ENCODE measurements around the gene RRP1. TPM values are rescaled to one million over a fixed set of nuclear protein-coding genes. Genes with fewer than 3 reads are reported as not detected.
"Not testable (repeated sequence)": the region's sequence is repeated elsewhere in the genome, so short reads cannot be mapped to it uniquely, and the experiment has no call there.

RRP1 gene
- total RNA-seq, 8 experiments from 2014 or later, result 11.0 to 38.4 (median 18.3) TPM

DNA sequence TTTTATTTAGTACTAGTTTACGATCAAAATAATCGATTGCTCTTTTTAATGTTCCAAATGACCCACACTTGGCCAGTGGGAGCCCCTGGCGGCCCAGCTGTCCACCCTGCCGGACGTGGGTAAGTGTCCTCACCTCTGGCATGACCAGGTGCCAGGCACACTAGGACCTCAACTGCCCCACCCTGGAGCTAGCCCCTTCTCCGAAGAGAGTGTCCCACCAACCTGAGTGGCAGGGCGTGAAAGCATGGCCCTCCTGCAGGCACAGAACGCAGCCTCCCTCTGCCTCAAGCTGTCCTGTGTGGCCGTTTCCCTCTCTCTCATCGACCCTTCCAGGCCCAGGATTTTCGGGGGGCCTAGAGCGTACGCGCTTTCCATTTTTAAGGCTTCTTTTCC lies 42.8 kb downstream of the RRP1 start:
- Histone ChIP-seq H3K4me1 (replicated peaks in 1 of 2) (no peaks in the 10 kb centered on the region), H3K4me3 (no peak overlapping the region), H3K27ac (no peak overlapping the region)
- ATAC-seq (replicated peaks in 6 of 8), result no peak
- in situ Hi-C loops (cut with MboI; ENCODE audit: low pct_unique_long_range_greater_than_20kb in 2 of 9, low sequenced_read_pairs in 9 of 9, unreplicated experiment in 9 of 9), result loop anchor here in 1 of 9 experiments (25.0 kb wide), 1 partner anchor 155 kb away; no protein-coding TSS in a partner anchor
- 37 to 100% (median 89%) methylated on average over 1 to 8 of the region's 14 CpGs; no CpG with 5 or more reads in 4 of the 10 experiments for WGBS, 10 experiments

DNA sequence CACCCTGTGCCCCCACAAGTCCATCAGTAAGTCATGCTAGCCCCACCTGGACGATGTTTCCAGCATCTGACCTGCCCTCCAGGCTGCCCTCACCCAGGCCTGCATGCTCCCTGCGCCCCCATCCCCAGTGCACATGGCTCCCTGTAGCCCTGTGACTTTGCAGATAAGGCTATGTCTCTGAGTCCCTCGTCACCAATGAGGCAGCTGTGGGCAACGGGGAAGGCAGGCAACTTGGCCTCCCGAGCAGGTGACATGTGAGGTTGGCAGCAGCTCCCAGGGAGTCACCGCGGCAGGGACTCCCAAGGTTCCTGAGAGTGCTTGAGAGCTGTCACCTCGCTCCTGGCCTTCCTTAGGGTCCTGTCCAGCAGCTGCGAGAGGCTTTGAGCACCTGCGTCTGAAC lies 43.3 kb downstream of the RRP1 start:
- no peaks in the 10 kb centered on the region for H3K4me1 ChIP-seq (replicated peaks in 1 of 2)
- no peak overlapping the region for H3K4me3 ChIP-seq
- no peak for ATAC-seq (replicated peaks in 6 of 8)
- no peak overlapping the region for H3K27ac ChIP-seq
- in situ Hi-C loops (cut with MboI; ENCODE audit: low pct_unique_long_range_greater_than_20kb in 2 of 9, low sequenced_read_pairs in 9 of 9, unreplicated experiment in 9 of 9), result loop anchor here in 1 of 9 experiments (25.0 kb wide), 1 partner anchor 155 kb away; no protein-coding TSS in a partner anchor
- WGBS, 10 experiments, result 67 to 100% (median 96%) methylated on average over 1 to 5 of the region's 10 CpGs; no CpG with 5 or more reads in 6 of the 10 experiments

DNA sequence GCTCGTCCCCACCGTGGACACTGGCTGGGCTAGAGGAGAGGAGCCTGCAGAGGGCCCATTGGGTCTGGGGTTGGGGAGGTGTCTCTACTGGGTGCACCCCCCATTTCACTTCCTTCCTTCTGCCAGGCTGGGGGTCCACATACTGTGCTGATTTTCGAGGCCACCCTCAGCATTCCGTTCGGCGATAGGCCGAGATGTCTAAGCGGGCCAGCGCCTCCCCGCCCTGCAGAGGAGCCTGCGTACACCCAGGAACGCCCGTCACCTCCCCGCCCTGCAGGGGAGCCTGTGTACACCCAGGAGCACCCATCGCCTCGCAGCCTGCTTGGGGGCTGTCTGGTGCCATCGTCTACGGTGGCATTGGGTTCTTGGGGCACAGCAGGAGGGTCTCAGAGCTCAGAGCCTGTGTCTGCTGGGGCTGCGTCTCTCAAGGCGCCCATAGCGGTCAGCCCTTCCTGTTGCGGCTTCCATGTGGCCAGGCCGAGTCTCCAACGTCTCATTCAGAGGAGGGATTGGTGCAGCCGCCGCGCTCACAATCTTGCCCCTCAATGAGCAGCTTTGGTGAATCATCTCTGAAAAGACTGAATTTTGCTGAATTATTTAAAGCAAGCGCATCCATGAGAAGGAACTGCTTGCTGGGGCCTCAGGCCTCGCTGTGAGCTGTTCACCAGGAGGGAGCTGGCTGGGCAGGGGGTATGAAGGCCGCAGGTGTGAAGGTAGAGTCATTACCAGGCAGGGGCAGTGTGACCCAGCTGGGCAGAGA lies 44.9 kb downstream of the RRP1 start:
- in situ Hi-C loops (cut with MboI; ENCODE audit: low pct_unique_long_range_greater_than_20kb in 2 of 9, low sequenced_read_pairs in 9 of 9, unreplicated experiment in 9 of 9), result loop anchor here in 1 of 9 experiments (25.0 kb wide), 1 partner anchor 153 kb away; no protein-coding TSS in a partner anchor

DNA sequence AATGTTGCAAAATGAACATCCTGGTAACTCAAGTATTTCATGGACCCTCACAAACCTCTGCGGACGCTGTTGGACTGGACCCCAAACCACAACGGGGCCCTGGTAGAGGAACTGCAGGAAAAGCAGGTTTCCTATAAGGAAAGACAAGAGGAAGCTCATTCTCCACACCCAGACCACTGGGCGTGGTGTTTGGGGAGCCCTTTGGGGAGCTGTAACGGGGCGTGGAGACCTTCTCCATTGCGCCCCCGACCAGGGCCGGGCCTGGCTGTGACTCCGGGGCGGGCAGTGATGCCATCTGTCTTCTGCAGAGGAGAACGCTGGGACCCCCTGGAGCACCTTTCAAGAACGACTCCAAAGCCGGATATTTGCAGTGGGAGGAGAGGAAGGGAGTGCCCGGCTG lies 45.7 kb downstream of the RRP1 start:
- Histone ChIP-seq H3K4me3 (no peak overlapping the region), H3K27ac (no peak overlapping the region), H3K4me1 (replicated peaks in 1 of 2) (no peaks in the 10 kb centered on the region)
- no peak for ATAC-seq (replicated peaks in 6 of 8)
- in situ Hi-C loops (cut with MboI; ENCODE audit: low pct_unique_long_range_greater_than_20kb in 2 of 9, low sequenced_read_pairs in 9 of 9, unreplicated experiment in 9 of 9), result loop anchor here in 1 of 9 experiments (25.0 kb wide), 1 partner anchor 152 kb away; no protein-coding TSS in a partner anchor
- 43 to 100% (median 87%) methylated on average over 1 to 7 of the region's 15 CpGs; no CpG with 5 or more reads in 4 of the 10 experiments for WGBS, 10 experiments

More for the DNA sequence above, 44.9 kb downstream of the RRP1 start:
- ATAC-seq (replicated peaks in 6 of 8), result no peak
- Histone ChIP-seq H3K27ac (no peak overlapping the region), H3K4me3 (no peak overlapping the region), H3K4me1 (replicated peaks in 1 of 2) (no peaks in the 10 kb centered on the region)
- 57 to 96% (median 91%) methylated on average over 2 to 10 of the region's 30 CpGs; no CpG with 5 or more reads in 4 of the 10 experiments for WGBS, 10 experiments

DNA sequence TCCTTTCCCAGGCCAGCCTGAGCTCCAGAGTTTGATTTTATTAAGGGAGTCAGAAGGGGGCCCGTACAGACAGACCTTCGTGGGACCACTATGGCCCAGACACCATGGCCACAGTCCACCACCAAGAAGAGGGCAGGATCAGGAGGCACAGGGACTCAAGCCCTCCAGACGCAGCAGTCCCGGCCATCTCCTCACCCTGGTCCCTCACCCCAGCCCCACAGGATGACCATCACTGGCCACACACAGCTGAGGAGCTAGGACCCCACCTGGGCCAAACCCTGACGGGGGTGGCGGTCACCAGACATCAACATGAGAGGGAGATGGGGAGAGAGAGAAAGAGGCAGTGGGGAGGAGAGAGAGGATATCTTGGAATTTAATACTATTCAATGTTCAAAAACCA lies 46.5 kb downstream of the RRP1 start:
- in situ Hi-C loops (cut with MboI; ENCODE audit: low pct_unique_long_range_greater_than_20kb in 2 of 9, low sequenced_read_pairs in 9 of 9, unreplicated experiment in 9 of 9), result loop anchor here in 1 of 9 experiments (25.0 kb wide), 1 partner anchor 151 kb away; no protein-coding TSS in a partner anchor

DNA sequence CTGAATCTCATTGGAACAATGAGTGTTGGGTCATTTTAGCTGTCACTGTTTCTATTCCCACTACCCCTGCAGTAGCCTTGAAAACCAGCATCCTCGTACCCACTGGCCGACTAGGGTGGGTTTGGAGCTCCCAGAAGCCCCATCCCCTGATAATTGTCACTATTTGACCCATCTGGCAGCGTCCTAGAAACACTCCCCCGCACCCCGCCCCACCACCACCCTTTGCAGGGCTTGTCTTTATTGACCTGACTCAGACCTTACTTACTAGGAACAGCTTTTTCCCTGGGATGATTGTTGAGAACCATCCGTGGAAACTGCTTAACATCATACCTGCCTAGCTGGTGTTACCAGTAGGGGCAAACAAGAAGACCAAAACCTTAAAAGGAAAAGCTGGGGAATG lies 47.2 kb downstream of the RRP1 start:
- H3K4me3 ChIP-seq, result no peak overlapping the region
- in situ Hi-C loops (cut with MboI; ENCODE audit: low pct_unique_long_range_greater_than_20kb in 2 of 9, low sequenced_read_pairs in 9 of 9, unreplicated experiment in 9 of 9), result loop anchor here in 1 of 9 experiments (25.0 kb wide), 1 partner anchor 151 kb away; no protein-coding TSS in a partner anchor
- ATAC-seq (replicated peaks in 6 of 8), result no peak

More for the DNA sequence above, 46.5 kb downstream of the RRP1 start:
- Histone ChIP-seq H3K4me3 (no peak overlapping the region), H3K4me1 (replicated peaks in 1 of 2) (no peaks in the 10 kb centered on the region), H3K27ac (no peak overlapping the region)
- ATAC-seq (replicated peaks in 6 of 8), result no peak
- WGBS, 10 experiments, result 31 to 93% (median 67%) methylated on average over 1 to 4 of the region's 6 CpGs; no CpG with 5 or more reads in 6 of the 10 experiments

DNA sequence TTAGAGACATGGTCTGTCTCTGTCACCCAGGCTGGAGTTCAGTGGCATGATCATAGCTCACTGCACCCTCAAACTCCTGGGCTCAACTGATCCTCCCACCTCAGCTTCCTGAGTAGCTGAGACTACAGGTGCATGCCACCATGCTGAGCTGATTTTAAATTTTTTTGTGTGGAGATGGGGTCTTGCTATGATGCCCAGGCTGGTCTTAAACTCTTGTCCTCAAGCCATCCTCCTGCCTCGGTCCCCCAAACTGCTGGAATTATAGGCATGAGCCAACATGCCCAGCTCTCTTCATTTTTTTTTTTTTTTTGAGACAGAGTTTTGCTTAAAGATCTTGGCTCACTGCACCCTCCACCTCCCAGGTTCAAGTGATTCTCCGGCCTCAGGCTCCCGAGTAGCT lies 50.9 kb downstream of the RRP1 start:
- in situ Hi-C loops (cut with MboI; ENCODE audit: low pct_unique_long_range_greater_than_20kb in 2 of 9, low sequenced_read_pairs in 9 of 9, unreplicated experiment in 9 of 9), result loop anchor here in 1 of 9 experiments (25.0 kb wide), 1 partner anchor 147 kb away; no protein-coding TSS in a partner anchor
- Histone ChIP-seq H3K4me3 (no peak overlapping the region), H3K27ac (no peak overlapping the region), H3K4me1 (replicated peaks in 1 of 2) (no peaks in the 10 kb centered on the region)
- ATAC-seq (replicated peaks in 6 of 8), result no peak
- 40 to 100% (median 96%) methylated on average over 1 to 3 of the region's 3 CpGs; no CpG with 5 or more reads in 3 of the 10 experiments for WGBS, 10 experiments

More for the DNA sequence above, 47.2 kb downstream of the RRP1 start:
- no peak overlapping the region for H3K27ac ChIP-seq
- no peaks in the 10 kb centered on the region for H3K4me1 ChIP-seq (replicated peaks in 1 of 2)
- WGBS, 10 experiments, result 17 to 84% (median 70%) methylated on average over 1 to 4 of the region's 6 CpGs; no CpG with 5 or more reads in 5 of the 10 experiments

DNA sequence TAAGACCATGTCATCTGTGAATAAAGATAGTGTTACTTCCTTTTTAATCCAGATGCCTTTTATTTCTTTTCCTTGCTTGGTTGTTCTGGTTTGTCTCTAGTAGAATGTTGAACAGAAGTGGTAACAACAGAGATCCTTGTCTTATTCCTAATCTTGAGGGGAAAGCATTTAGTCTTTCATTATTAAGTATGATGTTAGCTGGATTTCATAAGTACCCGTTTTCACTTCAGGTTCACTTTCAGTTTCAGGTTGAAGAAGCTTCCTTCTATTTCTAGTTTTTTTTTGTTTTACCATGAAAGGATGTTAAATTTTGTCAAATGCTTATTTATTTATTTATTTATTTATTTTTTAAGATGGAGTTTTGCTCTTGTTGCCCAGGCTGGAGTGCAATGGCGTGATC lies 53.4 kb downstream of the RRP1 start:
- Histone ChIP-seq H3K4me1 (replicated peaks in 1 of 2) (no peaks in the 10 kb centered on the region), H3K27ac (no peak overlapping the region), H3K4me3 (no peak overlapping the region)
- in situ Hi-C loops (cut with MboI; ENCODE audit: low pct_unique_long_range_greater_than_20kb in 2 of 9, low sequenced_read_pairs in 9 of 9, unreplicated experiment in 9 of 9), result loop anchor here in 1 of 9 experiments (25.0 kb wide), 1 partner anchor 145 kb away; no protein-coding TSS in a partner anchor
- WGBS, 10 experiments, result 17 to 100% (median 90%) methylated on average over 1 to 2 of the region's 2 CpGs; no CpG with 5 or more reads in 3 of the 10 experiments
- ATAC-seq (replicated peaks in 6 of 8), result no peak

DNA sequence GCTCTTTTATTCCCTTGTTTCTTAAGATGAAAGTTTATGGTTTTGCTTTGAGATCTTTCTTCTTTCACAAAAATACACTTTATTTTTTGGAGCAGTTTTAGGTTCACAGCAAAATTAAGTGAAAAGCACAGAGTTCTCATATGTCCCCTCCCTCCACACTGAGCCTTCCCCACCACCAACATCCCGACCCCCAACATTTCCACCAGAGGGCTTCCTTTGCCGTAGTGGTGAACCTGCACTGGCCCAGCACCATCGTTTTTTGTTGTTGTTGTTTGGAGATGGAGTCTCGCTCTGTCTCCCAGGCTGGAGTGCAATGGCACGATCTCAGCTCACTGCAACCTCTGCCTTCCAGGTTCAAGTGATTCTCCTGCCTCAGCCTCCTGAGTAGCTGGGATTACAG lies 55.5 kb downstream of the RRP1 start:
- in situ Hi-C loops (cut with MboI; ENCODE audit: low pct_unique_long_range_greater_than_20kb in 2 of 9, low sequenced_read_pairs in 9 of 9, unreplicated experiment in 9 of 9), result loop anchor here in 1 of 9 experiments (25.0 kb wide), 1 partner anchor 142 kb away; no protein-coding TSS in a partner anchor
- 50 to 66% (median 60%) methylated on average over 1 to 3 of the region's 5 CpGs; no CpG with 5 or more reads in 6 of the 10 experiments for WGBS, 10 experiments

DNA sequence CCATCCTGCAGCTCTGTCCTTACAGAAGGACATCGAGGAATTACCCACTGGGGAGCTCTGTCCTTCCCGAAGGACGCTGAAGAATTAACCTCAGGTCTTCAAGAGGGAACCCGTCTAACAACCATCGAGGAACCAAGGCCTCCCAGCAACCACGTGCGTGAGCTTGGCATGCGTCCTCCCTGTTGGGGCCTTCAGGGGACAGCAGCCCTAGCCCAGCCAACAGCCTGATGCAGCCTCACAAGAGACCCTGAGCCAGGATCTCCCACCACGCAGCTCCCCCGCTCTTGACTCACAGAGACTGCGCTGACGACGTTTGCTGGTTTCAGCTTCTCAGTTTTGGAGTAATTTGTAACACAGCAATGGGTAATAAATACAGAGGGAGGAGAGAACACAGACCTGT lies 56.0 kb downstream of the RRP1 start:
- WGBS, 10 experiments, result 22 to 100% (median 73%) methylated on average over 1 to 8 of the region's 13 CpGs; no CpG with 5 or more reads in 4 of the 10 experiments
- Histone ChIP-seq H3K4me1 (replicated peaks in 1 of 2) (no peaks in the 10 kb centered on the region), H3K27ac (no peak overlapping the region), H3K4me3 (no peak overlapping the region)
- no peak for ATAC-seq (replicated peaks in 6 of 8)
- in situ Hi-C loops (cut with MboI; ENCODE audit: low pct_unique_long_range_greater_than_20kb in 2 of 9, low sequenced_read_pairs in 9 of 9, unreplicated experiment in 9 of 9), result loop anchor here in 1 of 9 experiments (25.0 kb wide), 1 partner anchor 142 kb away; no protein-coding TSS in a partner anchor

More for the DNA sequence above, 55.5 kb downstream of the RRP1 start:
- not testable (repeated sequence) for H3K4me1 ChIP-seq (replicated peaks in 1 of 2); ATAC-seq (replicated peaks in 6 of 8); H3K4me3 ChIP-seq; H3K27ac ChIP-seq

DNA sequence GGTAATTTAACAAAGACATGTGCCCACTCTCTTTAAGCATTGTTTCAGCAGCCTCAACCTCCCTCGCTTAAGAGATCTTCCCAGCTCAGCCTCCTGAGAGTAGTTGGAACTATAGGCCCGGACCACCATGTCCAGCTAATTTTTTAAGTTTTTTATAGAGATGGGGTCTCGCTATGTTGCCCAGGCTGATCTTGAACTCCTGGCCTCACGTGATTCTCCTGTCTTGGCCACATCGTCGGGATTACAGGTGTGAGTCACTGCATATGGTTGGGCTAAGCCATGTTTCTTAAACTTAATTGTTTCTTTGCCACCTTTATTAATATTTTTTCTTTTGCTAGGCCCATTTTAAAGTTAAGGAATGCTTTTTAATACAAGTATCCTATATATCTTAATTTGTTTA lies 57.1 kb downstream of the RRP1 start:
- no peak for ATAC-seq (replicated peaks in 6 of 8)
- H3K4me1 ChIP-seq (replicated peaks in 1 of 2), result peaks cover 0 to 2% of the 10 kb centered on the region in 2 donors
- no peak overlapping the region for H3K4me3 ChIP-seq
- H3K27ac ChIP-seq, result no peak overlapping the region
- WGBS, 10 experiments, result 50 to 95% (median 78%) methylated on average over 1 to 6 of the region's 6 CpGs; no CpG with 5 or more reads in 1 of the 10 experiments
- in situ Hi-C loops (cut with MboI; ENCODE audit: low pct_unique_long_range_greater_than_20kb in 2 of 9, low sequenced_read_pairs in 9 of 9, unreplicated experiment in 9 of 9), result loop anchor here in 1 of 9 experiments (25.0 kb wide), 1 partner anchor 141 kb away; no protein-coding TSS in a partner anchor

DNA sequence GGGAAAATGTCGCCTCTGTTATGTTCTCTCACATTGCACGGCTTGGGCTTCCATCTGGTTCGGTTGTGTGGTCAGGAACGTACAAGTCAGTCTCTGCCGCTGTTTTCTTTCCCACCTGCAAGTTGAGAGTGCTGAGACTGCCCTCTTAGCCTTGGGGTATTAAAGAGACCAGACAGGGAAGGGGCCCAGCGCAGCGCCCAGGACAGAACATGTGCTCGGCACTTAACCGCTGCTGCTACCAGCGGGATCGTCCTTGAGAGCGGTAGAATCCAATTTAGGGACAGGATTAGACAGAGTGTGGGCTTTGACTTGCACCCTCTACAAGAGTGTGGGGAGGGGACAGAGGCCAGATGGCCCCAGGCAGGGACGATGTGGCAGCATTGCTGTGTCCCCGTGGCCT lies 57.9 kb downstream of the RRP1 start:
- in situ Hi-C loops (cut with MboI; ENCODE audit: low pct_unique_long_range_greater_than_20kb in 2 of 9, low sequenced_read_pairs in 9 of 9, unreplicated experiment in 9 of 9), result loop anchor here in 1 of 9 experiments (25.0 kb wide), 1 partner anchor 140 kb away; no protein-coding TSS in a partner anchor
- WGBS, 10 experiments, result 50 to 100% (median 78%) methylated on average over 1 to 10 of the region's 14 CpGs
- H3K27ac ChIP-seq, result no peak overlapping the region
- peaks cover 0 to 5% of the 10 kb centered on the region in 2 donors for H3K4me1 ChIP-seq (replicated peaks in 1 of 2)
- H3K4me3 ChIP-seq, result no peak overlapping the region
- ATAC-seq (replicated peaks in 6 of 8), result no peak

DNA sequence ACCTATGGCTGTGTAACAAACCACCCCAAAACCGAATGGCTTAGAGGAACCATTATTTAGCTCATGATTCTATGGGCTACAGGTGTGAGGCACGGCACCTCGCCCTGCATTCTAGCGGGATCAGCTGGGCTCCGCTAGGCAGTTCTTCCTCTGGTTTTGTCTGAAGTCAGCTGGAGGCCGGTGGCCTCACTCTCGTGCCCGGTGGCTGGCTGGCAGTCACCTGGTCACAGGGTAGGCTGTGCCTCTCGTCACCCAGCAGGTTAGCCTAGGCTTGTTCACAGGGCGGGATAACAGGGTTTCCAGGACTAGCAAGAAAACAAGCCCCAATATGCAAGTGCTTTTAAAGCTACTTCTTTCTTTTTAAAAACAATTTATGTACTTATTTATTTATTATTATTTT lies 59.4 kb downstream of the RRP1 start:
- Histone ChIP-seq H3K4me3 (no peak overlapping the region), H3K27ac (no peak overlapping the region), H3K4me1 (replicated peaks in 1 of 2) (peaks cover 0 to 5% of the 10 kb centered on the region in 2 donors)
- ATAC-seq (replicated peaks in 6 of 8), result no peak
- in situ Hi-C loops (cut with MboI; ENCODE audit: low pct_unique_long_range_greater_than_20kb in 2 of 9, low sequenced_read_pairs in 9 of 9, unreplicated experiment in 9 of 9), result loop anchor here in 1 of 9 experiments (25.0 kb wide), 1 partner anchor 139 kb away; no protein-coding TSS in a partner anchor
- 54 to 93% (median 78%) methylated on average over 1 to 7 of the region's 10 CpGs; no CpG with 5 or more reads in 1 of the 10 experiments for WGBS, 10 experiments
